SK-N-SH (cell line): ENCODE measurements around the gene EXOC4. TPM values are rescaled to one million over a fixed set of nuclear protein-coding genes. Genes with fewer than 3 reads are reported as not detected.

ENCODE experiments used
- CTCF ChIA-PET: fragments of 300-600, 350-600 bp; formaldehyde crosslinking; extraction: SDS; loops from one replicate; lab custom pipeline; 2021; lab: Yijun Ruan, JAX
- POLR2A ChIA-PET: fragments of 350-600 bp; sonication (Branson Sonifier 250); formaldehyde crosslinking; extraction: SDS; loops from one replicate; lab custom pipeline; 2020; ENCODE audit warnings: antibody characterized with exemption, inconsistent platforms; lab: Yijun Ruan, JAX
- DNase-seq: peaks from one replicate; pipeline ENCODE4 v3.0.0; 2012
- H2AFZ ChIP-seq: fragments of 200-600 bp; sonication (generic); 2 replicates; pipeline ENCODE4 v1.8.1; 2016; ENCODE audit warnings: antibody characterized with exemption, mild to moderate bottlenecking, low read depth
- H3F3A ChIP-seq: fragments of 200-600 bp; sonication (generic); replicated peaks from 2 replicates; pipeline ENCODE3; 2016; ENCODE audit warnings: antibody characterized with exemption, mild to moderate bottlenecking; ENCODE audit not compliant: insufficient read depth
- H3K27ac ChIP-seq, 2 experiments: fragments of 200-500 bp in 1 of 2; fragments of 200-600 bp in 1 of 2; sonication (Bioruptor generic) in 1 of 2; sonication (generic), shearing (Covaris generic) in 1 of 2; 2 replicates each; pipeline versions ENCODE4 v1.5.1 to v1.6.1; 2014 to 2016; ENCODE audit warnings: low read depth in 2 of 2, inconsistent platforms in 1 of 2, low read length in 1 of 2, mild to moderate bottlenecking in 1 of 2, mixed read lengths in 1 of 2
- H3K27me3 ChIP-seq: fragments of 200-600 bp; sonication (generic), shearing (Covaris generic); 2 replicates; pipeline ENCODE4 v1.6.1; 2016; ENCODE audit warnings: mixed run types; ENCODE audit not compliant: insufficient read depth
- H3K36me3 ChIP-seq, 2 experiments: fragments of 200-500 bp in 1 of 2; fragments of 200-600 bp in 1 of 2; sonication (Bioruptor generic) in 1 of 2; sonication (generic) in 1 of 2; replicated peaks in 1 of 2; 2 replicates each; pipeline versions ENCODE3 to v1.5.1; 2014 to 2016; ENCODE audit warnings: low read length in 1 of 2, mild to moderate bottlenecking in 1 of 2; ENCODE audit not compliant: insufficient read depth in 2 of 2, control insufficient read depth in 1 of 2
- H3K4me1 ChIP-seq, 2 experiments: fragments of 200-500 bp in 1 of 2; fragments of 200-600 bp in 1 of 2; sonication (Bioruptor generic) in 1 of 2; sonication (generic), shearing (Covaris generic) in 1 of 2; 2 replicates each; pipeline versions ENCODE4 v1.5.1 to v1.6.1; 2014 to 2016; ENCODE audit warnings: low read depth in 1 of 2, low read length in 1 of 2, mixed run types in 1 of 2; ENCODE audit not compliant: insufficient read depth in 2 of 2, control insufficient read depth in 1 of 2
- H3K4me2 ChIP-seq: fragments of 200-600 bp; sonication (generic), shearing (Covaris generic); 2 replicates; pipeline ENCODE4 v1.6.1; 2017; ENCODE audit warnings: mixed run types
- H3K4me3 ChIP-seq, 2 experiments: fragments of 200-500 bp in 1 of 2; fragments of 200-600 bp in 1 of 2; sonication (Bioruptor generic) in 1 of 2; sonication (generic), shearing (Covaris generic) in 1 of 2; 2 replicates each; pipeline versions ENCODE4 v1.5.1 to v1.8.1; 2014 to 2016; ENCODE audit warnings: low read depth in 2 of 2, inconsistent platforms in 1 of 2, low read length in 1 of 2, mild to moderate bottlenecking in 1 of 2, mixed read lengths in 1 of 2, moderate library complexity in 1 of 2
- H3K79me2 ChIP-seq: fragments of 200-600 bp; sonication (generic); 2 replicates; pipeline ENCODE4 v1.8.1; 2017; ENCODE audit warnings: mild to moderate bottlenecking; ENCODE audit not compliant: insufficient read depth
- H3K9ac ChIP-seq: fragments of 200-600 bp; sonication (generic); 2 replicates; pipeline ENCODE4 v1.6.1; 2017; ENCODE audit warnings: mixed run types
- H3K9me2 ChIP-seq: fragments of 200-600 bp; sonication (generic); 2 replicates; pipeline ENCODE4 v1.6.1; 2017; ENCODE audit warnings: mixed run types
- H3K9me3 ChIP-seq: fragments of 200-600 bp; sonication (generic); 2 replicates; pipeline ENCODE4 v1.6.1; 2017; ENCODE audit warnings: mixed run types, mild to moderate bottlenecking, moderate library complexity
- H4K20me1 ChIP-seq: fragments of 200-600 bp; sonication (generic); 2 replicates; pipeline ENCODE4 v1.6.1; 2017; ENCODE audit warnings: mild to moderate bottlenecking, mixed run types; ENCODE audit not compliant: insufficient read depth
- CHD2 ChIP-seq: fragments of 150-350 bp; IDR thresholded peaks from 2 replicates; pipeline ENCODE4 v1.6.1; 2018; ENCODE audit warnings: low read length; ENCODE audit not compliant: partially characterized antibody
- CTCF ChIP-seq: fragments of 200-600 bp; sonication (generic); IDR thresholded peaks from 2 replicates; pipeline ENCODE4 v1.6.1; 2017; ENCODE audit warnings: antibody characterized with exemption, mild to moderate bottlenecking, moderate library complexity
- EZH2phosphoT487 ChIP-seq: fragments of 200-600 bp; sonication (generic); IDR thresholded peaks from 2 replicates; pipeline ENCODE4 v1.6.1; 2017; ENCODE audit warnings: low read depth, mixed run types, mild to moderate bottlenecking, antibody characterized with exemption, moderate library complexity, borderline replicate concordance
- GATA2 ChIP-seq: sonication (generic); formaldehyde crosslinking; IDR thresholded peaks from 2 replicates; pipeline ENCODE4 v1.5.0; 2020; ENCODE audit warnings: mild to moderate bottlenecking, missing genetic modification reagents
- JUND ChIP-seq: IDR thresholded peaks from 2 replicates; pipeline ENCODE4 v1.4.0; 2012
- MEF2A ChIP-seq: IDR thresholded peaks from 2 replicates; pipeline ENCODE4 v1.4.0; 2012; ENCODE audit warnings: low read depth, borderline replicate concordance
- PBX3 ChIP-seq: IDR thresholded peaks from 2 replicates; pipeline ENCODE4; 2012
- RAD21 ChIP-seq: IDR thresholded peaks from 2 replicates; pipeline ENCODE4 v1.6.1; 2012; ENCODE audit warnings: mild to moderate bottlenecking, low read length
- REST ChIP-seq: IDR thresholded peaks from 2 replicates; pipeline ENCODE4 v1.6.1; 2012; ENCODE audit warnings: mild to moderate bottlenecking, low read depth, low read length, moderate library complexity
- RFX5 ChIP-seq: IDR thresholded peaks from 2 replicates; pipeline ENCODE4 v1.6.1; 2012; ENCODE audit warnings: mild to moderate bottlenecking, improper control_type of control experiment, low read length
- RXRA ChIP-seq: IDR thresholded peaks from 2 replicates; pipeline ENCODE4 v1.4.0; 2012; ENCODE audit warnings: low read depth, mild to moderate bottlenecking, borderline replicate concordance
- TEAD4 ChIP-seq: IDR thresholded peaks from 2 replicates; pipeline ENCODE4 v1.4.0; 2012; ENCODE audit warnings: mild to moderate bottlenecking, borderline replicate concordance; ENCODE audit not compliant: insufficient read depth
- YY1 ChIP-seq: IDR thresholded peaks from 2 replicates; pipeline ENCODE4 v1.4.0; 2012; ENCODE audit warnings: low read depth, mild to moderate bottlenecking
- WGBS: methylation state at CpG from one replicate; pipeline ENCODE4 v1.1.6; 2017; ENCODE audit warnings: low lambda C conversion rate; 5-methylcytosine and 5-hydroxymethylcytosine counted together
- polyA plus RNA-seq, 3 experiments: library from polyadenylated mRNA; depleted of rRNA; stranded (reverse); fragments of >200 nt; gene quantifications; 2 replicates each; pipeline ENCODE4 v1.2.3, GENCODE V29; 2012

The EXOC4 gene
- polyA plus RNA-seq, 1 of the 3 experiments (the other 2 are of a cell fraction), result 37.3 TPM

GRCh38 chr7:133638857-133639256 is 386.0 kb downstream of the EXOC4 start:
- Histone ChIP-seq H3K9ac (no peak overlapping the region), H3K79me2 (no peaks in the 10 kb centered on the region), H3F3A (no peaks in the 10 kb centered on the region), H3K27me3 (no peaks in the 10 kb centered on the region), H3K9me2 (no peaks in the 10 kb centered on the region), H3K4me2 (no peak overlapping the region), H3K4me3 (no peak overlapping the region), H4K20me1 (no peaks in the 10 kb centered on the region), H2AFZ (no peak overlapping the region), H3K9me3 (no peaks in the 10 kb centered on the region), H3K36me3 (peaks cover 0 to 4% of the 10 kb centered on the region in 2 experiments), H3K27ac (peak overlapping the region in 1 of 2 experiments; percentile 43; a peak in 2 of 4 replicates), H3K4me1 (peaks cover 0 to 13% of the 10 kb centered on the region in 2 experiments; a peak in 2 of 4 replicates)
- DNase-seq, result no peak
- POLR2A ChIA-PET, result no interaction called here
- 92% methylated on average over 5 of the region's 5 CpGs for WGBS
- CTCF ChIA-PET, result interaction anchor here (0.8 to 0.9 kb wide), 2 partner anchors 12 to 28 kb away, joined by 3 to 4 read pairs; no protein-coding TSS in a partner anchor
- TF ChIP-seq JUND (no peak), YY1 (no peak), MEF2A (no peak)

DNA sequence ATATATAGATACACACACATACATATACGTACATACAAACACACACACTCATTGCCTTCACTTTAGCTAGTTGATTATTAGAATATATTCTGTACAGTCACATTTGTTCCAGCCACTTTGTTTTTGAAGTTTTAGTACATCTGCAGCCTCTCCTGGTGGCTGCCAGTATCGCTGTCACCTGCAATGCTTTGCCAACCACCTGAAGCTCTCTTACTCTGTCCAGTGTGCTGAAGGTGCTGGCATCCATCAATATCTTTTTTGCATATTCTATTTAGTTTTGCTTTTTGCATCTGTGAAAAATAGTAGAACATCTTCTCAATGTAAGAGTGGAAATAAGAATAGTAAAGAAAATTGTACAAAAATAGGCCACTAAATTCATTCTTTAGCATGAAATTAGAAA is 388.6 kb downstream of the EXOC4 start:
- ChIA-PET POLR2A (no interaction called here), CTCF (interaction anchor here (1.0 to 1.2 kb wide), 2 partner anchors 55 to 308 kb away, joined by 3 read pairs; no protein-coding TSS in a partner anchor)
- no peaks in the 10 kb centered on the region for H3K9me3 ChIP-seq
- no peaks in the 10 kb centered on the region for H3K79me2 ChIP-seq
- no peaks in the 10 kb centered on the region for H3F3A ChIP-seq
- peaks cover 4 to 25% of the 10 kb centered on the region in 2 experiments; a peak in 3 of 4 replicates for H3K4me1 ChIP-seq
- H3K36me3 ChIP-seq, result peaks cover 0 to under 1% of the 10 kb centered on the region in 2 experiments
- H3K27ac ChIP-seq, result no peak overlapping the region; a peak in 1 of 4 replicates
- no peak for DNase-seq
- no peak overlapping the region for H3K9ac ChIP-seq
- no peak overlapping the region for H3K4me2 ChIP-seq
- H4K20me1 ChIP-seq, result no peaks in the 10 kb centered on the region
- TF ChIP-seq EZH2phosphoT487, result no peak
- TF ChIP-seq CTCF, result no peak
- TF ChIP-seq GATA2 (CRISPR knock-in tag), result no peak
- no peak for TF ChIP-seq RFX5
- no peak for TF ChIP-seq PBX3
- peak; percentile 43 for TF ChIP-seq RAD21
- peak; percentile 86 for TF ChIP-seq REST
- no peak for TF ChIP-seq CHD2
- TF ChIP-seq RXRA, result no peak
- TF ChIP-seq TEAD4, result no peak
- no peak overlapping the region for H2AFZ ChIP-seq
- H3K9me2 ChIP-seq, result no peaks in the 10 kb centered on the region
- no peak overlapping the region for H3K4me3 ChIP-seq
- H3K27me3 ChIP-seq, result no peaks in the 10 kb centered on the region
- WGBS, result 100% methylated on average over 2 of the region's 2 CpGs
